ENCODE measurements around the gene UBE2G2.

Gene UBE2G2

GRCh38 chr21:44762221-44763049, 39.2 kb downstream of the UBE2G2 start:
- no peak for DNase-seq

GRCh38 chr21:44761747-44762208, 39.8 kb downstream of the UBE2G2 start:
- DNase-seq = no peak

- no peak for DNase-seq
Measured at GRCh38 chr21:44761011-44761729, 40.5 kb downstream of the UBE2G2 start.

GRCh38 chr21:44760376-44760775, 41.2 kb downstream of the UBE2G2 start:
- no peak for DNase-seq

- no peak for DNase-seq
Measured at GRCh38 chr21:44759628-44760285, 41.9 kb downstream of the UBE2G2 start.

GRCh38 chr21:44758781-44759627, 42.6 kb downstream of the UBE2G2 start:
- DNase-seq = no peak

- DNase-seq = no peak
Measured at GRCh38 chr21:44758141-44758561, 43.5 kb downstream of the UBE2G2 start.

- DNase-seq = no peak
Measured at GRCh38 chr21:44757731-44758130, 43.9 kb downstream of the UBE2G2 start.

GRCh38 chr21:44756423-44757185, 45.0 kb downstream of the UBE2G2 start:
- DNase-seq = no peak

- DNase-seq = no peak
Measured at GRCh38 chr21:44755227-44755626, 46.4 kb downstream of the UBE2G2 start.

GRCh38 chr21:44753357-44753756, 48.3 kb downstream of the UBE2G2 start:
- DNase-seq = no peak

- no peak for DNase-seq
Measured at GRCh38 chr21:44752671-44753235, 48.9 kb downstream of the UBE2G2 start.

GRCh38 chr21:44751799-44752636, 49.6 kb downstream of the UBE2G2 start:
- no peak for DNase-seq

- no peak for DNase-seq
Measured at GRCh38 chr21:44751186-44751798, 50.3 kb downstream of the UBE2G2 start.

- DNase-seq = no peak
Measured at GRCh38 chr21:44750675-44751025, 51.0 kb downstream of the UBE2G2 start.

- DNase-seq = no peak
Measured at GRCh38 chr21:44749759-44750674, 51.6 kb downstream of the UBE2G2 start.

- DNase-seq = no peak
Measured at GRCh38 chr21:44749116-44749758, 52.4 kb downstream of the UBE2G2 start.

GRCh38 chr21:44748621-44749020, 53.0 kb downstream of the UBE2G2 start:
- no peak for DNase-seq

Data from SIG-M5 (cell line).